GM18517 (cell line): ENCODE data around the gene CCDC160.

Experiments used
- ATAC-seq: cut with Tn5 transposase; IDR thresholded peaks from one replicate; pipeline ENCODE4 v1.9.1; 2021; ENCODE audit warnings: mild to moderate bottlenecking, moderate library complexity; ENCODE audit not compliant: unreplicated experiment

The CCDC160 gene

DNA sequence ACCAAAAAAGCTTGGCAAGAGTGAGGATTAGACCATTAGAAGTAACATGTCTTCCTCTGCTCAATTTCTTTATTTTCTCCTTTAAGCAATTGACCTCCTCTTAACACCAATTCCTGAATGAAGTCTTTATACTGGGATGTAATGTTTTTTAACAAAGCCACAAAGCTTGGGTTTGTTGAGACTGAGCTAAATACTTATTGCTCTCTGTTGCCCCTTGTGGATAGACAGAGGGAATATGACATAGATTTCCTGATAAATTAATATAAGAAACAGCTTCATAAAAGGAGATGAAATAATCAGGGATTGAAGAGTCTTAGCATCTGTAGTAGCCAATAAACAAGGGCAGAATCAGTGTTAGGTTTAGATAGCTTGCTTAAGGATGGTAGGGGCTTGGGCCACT is 57.6 kb downstream of the CCDC160 start:
- no peak for ATAC-seq
